IMR-90 (cell line): ENCODE data around the gene FAM43B. TPM values are rescaled to one million over a fixed set of nuclear protein-coding genes. Genes with fewer than 3 reads are reported as not detected.

ENCODE experiments used
- ATAC-seq: fragments of 200-7000 bp; cut with Tn5 transposase; 2 replicates; pipeline ENCODE4 v1.9.1; 2020; ENCODE audit warnings: low read depth, mild to moderate bottlenecking, moderate library complexity
- BruUV-seq: library from RNA; stranded (reverse); fragments of 400-500 nt; replicated peaks from 2 replicates; lab custom pipeline; 2021; lab: Mats Ljungman, UMichigan
- CTCF ChIA-PET: fragments of 300-600 bp; formaldehyde crosslinking; extraction: SDS; loops from one replicate; lab custom pipeline; 2021; ENCODE audit warnings: antibody characterized with exemption; lab: Yijun Ruan, JAX
- POLR2A ChIA-PET: fragments of 300-600 bp; sonication (Branson Sonifier 250); formaldehyde crosslinking; loops from one replicate; lab custom pipeline; 2022; ENCODE audit warnings: antibody characterized with exemption; ENCODE audit not compliant: unreplicated experiment; lab: Charles Lee
- DNase-seq: peaks from one replicate; pipeline ENCODE4 v3.0.0; 2013
- H2AFZ ChIP-seq: replicated peaks from 2 replicates; pipeline ENCODE3; 2013; ENCODE audit warnings: low read length, mild to moderate bottlenecking; ENCODE audit not compliant: poor library complexity
- H2AK5ac ChIP-seq: 2 replicates; pipeline ENCODE4 v1.6.1; 2013; ENCODE audit warnings: low read depth, low read length, inconsistent platforms
- H2AK9ac ChIP-seq: replicated peaks from 2 replicates; pipeline ENCODE3; 2013; ENCODE audit warnings: mild to moderate bottlenecking, low read depth, low read length, moderate library complexity; ENCODE audit not compliant: poor library complexity
- H2BK120ac ChIP-seq: 2 replicates; pipeline ENCODE4 v1.6.1; 2013; ENCODE audit warnings: low read depth, low read length, inconsistent platforms
- H2BK15ac ChIP-seq: 3 replicates; pipeline ENCODE4 v1.6.1; 2013; ENCODE audit warnings: low read depth, low read length, inconsistent platforms
- H2BK20ac ChIP-seq: 2 replicates; pipeline ENCODE4 v1.6.1; 2013; ENCODE audit warnings: low read depth, mild to moderate bottlenecking, inconsistent platforms, low read length, moderate library complexity
- H2BK5ac ChIP-seq: 2 replicates; pipeline ENCODE4 v1.6.1; 2013; ENCODE audit warnings: mild to moderate bottlenecking, low read depth, low read length, inconsistent platforms; ENCODE audit not compliant: poor library complexity, severe bottlenecking
- H3K14ac ChIP-seq: replicated peaks from 2 replicates; pipeline ENCODE4 v1.6.1; 2013; ENCODE audit warnings: low read depth, low read length, inconsistent platforms
- H3K18ac ChIP-seq: 2 replicates; pipeline ENCODE4 v1.6.1; 2013; ENCODE audit warnings: low read depth, low read length, control low read depth
- H3K23ac ChIP-seq: 2 replicates; pipeline ENCODE4 v1.6.1; 2013; ENCODE audit warnings: low read depth, low read length, inconsistent platforms
- H3K27ac ChIP-seq: 2 replicates; pipeline ENCODE4 v1.5.1; 2013; ENCODE audit warnings: mild to moderate bottlenecking, control low read depth, low read length; ENCODE audit not compliant: insufficient read depth
- H3K27me3 ChIP-seq: 2 replicates; pipeline ENCODE4 v1.6.1; 2013; ENCODE audit warnings: low read length; ENCODE audit not compliant: control insufficient read depth, insufficient read depth
- H3K36me3 ChIP-seq: 2 replicates; pipeline ENCODE4 v1.6.1; 2013; ENCODE audit warnings: low read length, mixed read lengths; ENCODE audit not compliant: control insufficient read depth, insufficient read depth
- H3K4ac ChIP-seq: 2 replicates; pipeline ENCODE4 v1.6.1; 2013; ENCODE audit warnings: low read depth, low read length, inconsistent platforms
- H3K4me1 ChIP-seq: 2 replicates; pipeline ENCODE4 v1.6.1; 2013; ENCODE audit warnings: low read length, mixed read lengths; ENCODE audit not compliant: control insufficient read depth, insufficient read depth
- H3K4me2 ChIP-seq: 2 replicates; pipeline ENCODE4 v1.6.1; 2013; ENCODE audit warnings: low read depth, mild to moderate bottlenecking, control low read depth, low read length, moderate library complexity
- H3K4me3 ChIP-seq: 2 replicates; pipeline ENCODE4 v1.5.1; 2013; ENCODE audit warnings: low read depth, mild to moderate bottlenecking, control low read depth, low read length, moderate library complexity; ENCODE audit not compliant: insufficient read depth
- H3K56ac ChIP-seq: 2 replicates; pipeline ENCODE4 v1.6.1; 2013; ENCODE audit warnings: low read length, inconsistent platforms; ENCODE audit not compliant: insufficient read depth; ENCODE audit errors: extremely low read depth
- H3K79me1 ChIP-seq, 2 experiments: 2 replicates each; pipeline ENCODE4 v1.6.1; 2013; ENCODE audit warnings: low read length in 2 of 2, inconsistent platforms in 1 of 2, low read depth in 1 of 2
- H3K9ac ChIP-seq: 2 replicates; pipeline ENCODE4 v1.6.1; 2013; ENCODE audit warnings: low read depth, low read length, control low read depth
- H3K9me1 ChIP-seq: 2 replicates; pipeline ENCODE4 v1.6.1; 2013; ENCODE audit warnings: low read length, inconsistent platforms; ENCODE audit not compliant: insufficient read depth
- H3K9me3 ChIP-seq: 2 replicates; pipeline ENCODE4 v1.6.1; 2013; ENCODE audit warnings: low read length; ENCODE audit not compliant: control insufficient read depth, insufficient read depth
- H4K20me1 ChIP-seq: 2 replicates; pipeline ENCODE4 v1.6.1; 2013; ENCODE audit warnings: low read length, inconsistent platforms; ENCODE audit not compliant: insufficient read depth
- H4K5ac ChIP-seq: 2 replicates; pipeline ENCODE4 v1.6.1; 2013; ENCODE audit warnings: mild to moderate bottlenecking, low read depth, low read length, control low read depth
- H4K8ac ChIP-seq, 2 experiments: 2 replicates each; pipeline ENCODE4 v1.6.1; 2013; ENCODE audit warnings: low read depth in 2 of 2, low read length in 2 of 2, control low read depth in 1 of 2, inconsistent platforms in 1 of 2
- H4K91ac ChIP-seq: 2 replicates; pipeline ENCODE4 v1.6.1; 2013; ENCODE audit warnings: low read depth, low read length, inconsistent platforms; ENCODE audit not compliant: insufficient read depth
- BHLHE40 ChIP-seq: fragments of 150-350 bp; IDR thresholded peaks from 2 replicates; pipeline ENCODE4 v1.6.1; 2016; ENCODE audit warnings: mild to moderate bottlenecking, low read depth, low read length
- CEBPB ChIP-seq: IDR thresholded peaks from 2 replicates; pipeline ENCODE4 v1.6.1; 2012; ENCODE audit warnings: low read depth, low read length, improper control_type of control experiment
- CHD1 ChIP-seq: IDR thresholded peaks from 2 replicates; pipeline ENCODE4 v1.6.1; 2012; ENCODE audit warnings: low read depth, low read length, improper control_type of control experiment
- FOS ChIP-seq: fragments of 150-350 bp; IDR thresholded peaks from 2 replicates; pipeline ENCODE4 v1.6.1; 2016; ENCODE audit warnings: low read depth, low read length
- MAFK ChIP-seq: IDR thresholded peaks from 2 replicates; pipeline ENCODE4 v1.6.1; 2012; ENCODE audit warnings: low read depth, low read length, improper control_type of control experiment
- MAZ ChIP-seq: IDR thresholded peaks from 2 replicates; pipeline ENCODE4 v1.6.1; 2012; ENCODE audit warnings: low read depth, mild to moderate bottlenecking, low read length, improper control_type of control experiment, moderate library complexity, borderline replicate concordance
- MXI1 ChIP-seq: IDR thresholded peaks from 2 replicates; pipeline ENCODE4 v1.6.1; 2012; ENCODE audit warnings: low read depth, mild to moderate bottlenecking, low read length, moderate library complexity, borderline replicate concordance
- NFE2L2 ChIP-seq: fragments of 150-350 bp; IDR thresholded peaks from 2 replicates; pipeline ENCODE4 v1.6.1; 2016; ENCODE audit warnings: low read depth, mild to moderate bottlenecking, low read length
- POLR2A ChIP-seq: IDR thresholded peaks from 2 replicates; pipeline ENCODE4 v1.6.1; 2012; ENCODE audit warnings: mild to moderate bottlenecking, low read depth, low read length
- RAD21 ChIP-seq: IDR thresholded peaks from 2 replicates; pipeline ENCODE4 v1.6.1; 2012; ENCODE audit warnings: low read length, improper control_type of control experiment
- RCOR1 ChIP-seq: IDR thresholded peaks from 2 replicates; pipeline ENCODE4 v1.6.1; 2012; ENCODE audit warnings: mild to moderate bottlenecking, low read length, improper control_type of control experiment; ENCODE audit not compliant: insufficient replicate concordance
- RFX5 ChIP-seq: IDR thresholded peaks from 2 replicates; pipeline ENCODE4 v1.8.0; 2012; ENCODE audit warnings: low read depth, mild to moderate bottlenecking, low read length, moderate library complexity
- SMC3 ChIP-seq: fragments of 150-350 bp; IDR thresholded peaks from 2 replicates; pipeline ENCODE4 v1.6.1; 2016; ENCODE audit warnings: low read depth, mild to moderate bottlenecking, antibody characterized with exemption, low read length, moderate library complexity
- WGBS, 2 experiments: methylation state at CpG; one replicate each; pipeline versions ENCODE4 v1.1.5 to v1.1.7; 2013; ENCODE audit warnings: missing lambda C conversion rate in 2 of 2; ENCODE audit not compliant: insufficient read length in 1 of 2; ENCODE audit errors: extremely low coverage in 2 of 2; 5-methylcytosine and 5-hydroxymethylcytosine counted together
- dilution Hi-C: fragments of 300-500 bp; cut with HindIII; formaldehyde crosslinking; loops from one replicate; pipeline ENCODE4 v1.14.3; 2018; ENCODE audit warnings: low sequenced_read_pairs; ENCODE audit not compliant: unreplicated experiment
- in situ Hi-C: fragments of 300-500 bp; cut with MboI; formaldehyde crosslinking; loops from 3 replicates; pipeline ENCODE4 v1.14.3; 2019; ENCODE audit warnings: low sequenced_read_pairs, inconsistent platforms, mixed read lengths
- intact Hi-C: fragments of 100-400 bp; cut with micrococcal nuclease; formaldehyde crosslinking; loops from 2 replicates; pipeline ENCODE4 v1.10.0; 2022
- polyA plus RNA-seq, 3 experiments: library from polyadenylated mRNA; depleted of rRNA; stranded (reverse); fragments of >200 nt; gene quantifications; 2 replicates each; pipeline ENCODE4 v1.2.3, GENCODE V29; 2012; ENCODE audit warnings: low replicate concordance in 1 of 3
- total RNA-seq: library from RNA; depleted of rRNA; stranded (reverse); fragments of >200 nt; gene quantifications from 2 replicates; pipeline ENCODE4 v1.2.3, GENCODE V29; 2012
- TF ChIP-seq, protein P1 (sequence below): fragments of 150-350 bp; IDR thresholded peaks from 2 replicates; pipeline ENCODE4 v1.6.1; 2017; ENCODE audit warnings: mild to moderate bottlenecking, antibody characterized with exemption, low read length, low read depth
- TF ChIP-seq, protein P2 (sequence below): fragments of 150-350 bp; IDR thresholded peaks from 2 replicates; pipeline ENCODE4 v1.6.1; 2016; ENCODE audit warnings: low read depth, mild to moderate bottlenecking, low read length, moderate library complexity, borderline replicate concordance
- TF ChIP-seq, protein P3 (sequence below): conservative IDR thresholded peaks from 2 replicates; pipeline ENCODE4 v1.5.1; 2012; ENCODE audit warnings: mild to moderate bottlenecking, low read depth, low read length, improper control_type of control experiment

FAM43B gene
- total and polyA plus RNA-seq, 2 of the 4 experiments (the other 2 are of a cell fraction) = 0.05 TPM; not detected in 1

DNA sequence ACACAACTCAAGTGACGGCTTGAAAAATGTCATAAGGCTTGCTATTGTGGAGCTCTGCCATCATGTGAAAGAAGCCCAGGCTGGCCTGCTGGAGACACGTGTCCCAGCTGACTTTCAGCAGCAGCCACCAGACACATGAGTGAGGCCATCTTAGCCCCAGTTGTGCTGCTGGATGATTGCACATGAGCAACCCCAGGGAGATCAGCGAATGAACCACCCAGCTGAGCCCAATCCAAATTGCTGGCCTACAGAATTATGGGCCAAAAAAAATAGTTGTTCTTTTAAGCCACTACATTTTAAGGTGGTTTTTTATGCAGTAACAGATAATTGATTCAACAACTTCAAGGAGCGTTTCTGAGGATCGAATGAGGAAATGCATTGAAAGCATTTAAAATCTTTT, 19.1 kb downstream of the FAM43B start:
- in situ Hi-C loops = loop anchor here (5.0 kb wide), 1 partner anchor 66 kb away; no protein-coding TSS in a partner anchor

More for the DNA sequence above, 19.1 kb downstream of the FAM43B start:
- DNase-seq (no peak), ATAC-seq (no peak)
- Histone ChIP-seq H3K9me1 (no peaks in the 10 kb centered on the region), H3K14ac (no peak overlapping the region), H3K4me2 (no peak overlapping the region), H3K56ac (no peak overlapping the region), H3K18ac (no peak overlapping the region), H4K5ac (no peak overlapping the region), H2BK120ac (no peak overlapping the region), H4K8ac (no peak overlapping the region), H2AK9ac (no peak overlapping the region), H4K91ac (no peak overlapping the region), H3K9me3 (peaks cover 9% of the 10 kb centered on the region), H3K27me3 (peaks cover 24% of the 10 kb centered on the region), H3K4ac (no peak overlapping the region), H2BK20ac (no peak overlapping the region), H2BK5ac (no peak overlapping the region), H3K4me1 (no peaks in the 10 kb centered on the region), H3K9ac (no peak overlapping the region), H3K27ac (no peak overlapping the region), H2BK15ac (no peak overlapping the region), H3K36me3 (no peaks in the 10 kb centered on the region), H4K20me1 (no peaks in the 10 kb centered on the region), H2AFZ (no peak overlapping the region), H3K23ac (no peak overlapping the region), H3K79me1 (no peaks in the 10 kb centered on the region), H3K4me3 (no peak overlapping the region), H2AK5ac (no peak overlapping the region)
- intact Hi-C loops = no loop called here
- dilution Hi-C loops = no loop called here
- no TSS peak for BruUV-seq
- WGBS, 2 experiments = 38% methylated on average over 2 of the region's 5 CpGs; no CpG with 5 or more reads in 1 of the 2 experiments
- ChIA-PET POLR2A (no interaction called here), CTCF (no interaction called here)
- TF ChIP-seq CHD1 = no peak
- no peak for TF ChIP-seq SMC3
- no peak for TF ChIP-seq MAFK
- TF ChIP-seq POLR2A = no peak
- no peak for TF ChIP-seq FOS
- TF ChIP-seq NFE2L2 = no peak
- no peak for TF ChIP-seq RAD21
- TF ChIP-seq, protein P1, sequence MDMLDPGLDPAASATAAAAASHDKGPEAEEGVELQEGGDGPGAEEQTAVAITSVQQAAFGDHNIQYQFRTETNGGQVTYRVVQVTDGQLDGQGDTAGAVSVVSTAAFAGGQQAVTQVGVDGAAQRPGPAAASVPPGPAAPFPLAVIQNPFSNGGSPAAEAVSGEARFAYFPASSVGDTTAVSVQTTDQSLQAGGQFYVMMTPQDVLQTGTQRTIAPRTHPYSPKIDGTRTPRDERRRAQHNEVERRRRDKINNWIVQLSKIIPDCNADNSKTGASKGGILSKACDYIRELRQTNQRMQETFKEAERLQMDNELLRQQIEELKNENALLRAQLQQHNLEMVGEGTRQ = no peak
- no peak for TF ChIP-seq MXI1
- TF ChIP-seq, protein P2, sequence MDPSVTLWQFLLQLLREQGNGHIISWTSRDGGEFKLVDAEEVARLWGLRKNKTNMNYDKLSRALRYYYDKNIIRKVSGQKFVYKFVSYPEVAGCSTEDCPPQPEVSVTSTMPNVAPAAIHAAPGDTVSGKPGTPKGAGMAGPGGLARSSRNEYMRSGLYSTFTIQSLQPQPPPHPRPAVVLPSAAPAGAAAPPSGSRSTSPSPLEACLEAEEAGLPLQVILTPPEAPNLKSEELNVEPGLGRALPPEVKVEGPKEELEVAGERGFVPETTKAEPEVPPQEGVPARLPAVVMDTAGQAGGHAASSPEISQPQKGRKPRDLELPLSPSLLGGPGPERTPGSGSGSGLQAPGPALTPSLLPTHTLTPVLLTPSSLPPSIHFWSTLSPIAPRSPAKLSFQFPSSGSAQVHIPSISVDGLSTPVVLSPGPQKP = no peak
- no peak for TF ChIP-seq MAZ
- no peak for TF ChIP-seq CEBPB
- no peak for TF ChIP-seq RFX5
- no peak for TF ChIP-seq BHLHE40
- TF ChIP-seq, protein P3, sequence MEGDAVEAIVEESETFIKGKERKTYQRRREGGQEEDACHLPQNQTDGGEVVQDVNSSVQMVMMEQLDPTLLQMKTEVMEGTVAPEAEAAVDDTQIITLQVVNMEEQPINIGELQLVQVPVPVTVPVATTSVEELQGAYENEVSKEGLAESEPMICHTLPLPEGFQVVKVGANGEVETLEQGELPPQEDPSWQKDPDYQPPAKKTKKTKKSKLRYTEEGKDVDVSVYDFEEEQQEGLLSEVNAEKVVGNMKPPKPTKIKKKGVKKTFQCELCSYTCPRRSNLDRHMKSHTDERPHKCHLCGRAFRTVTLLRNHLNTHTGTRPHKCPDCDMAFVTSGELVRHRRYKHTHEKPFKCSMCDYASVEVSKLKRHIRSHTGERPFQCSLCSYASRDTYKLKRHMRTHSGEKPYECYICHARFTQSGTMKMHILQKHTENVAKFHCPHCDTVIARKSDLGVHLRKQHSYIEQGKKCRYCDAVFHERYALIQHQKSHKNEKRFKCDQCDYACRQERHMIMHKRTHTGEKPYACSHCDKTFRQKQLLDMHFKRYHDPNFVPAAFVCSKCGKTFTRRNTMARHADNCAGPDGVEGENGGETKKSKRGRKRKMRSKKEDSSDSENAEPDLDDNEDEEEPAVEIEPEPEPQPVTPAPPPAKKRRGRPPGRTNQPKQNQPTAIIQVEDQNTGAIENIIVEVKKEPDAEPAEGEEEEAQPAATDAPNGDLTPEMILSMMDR = no peak
- no peak for TF ChIP-seq RCOR1
